HG03432 (cell line): ENCODE measurements around the gene SRC.

Experiments
- ATAC-seq: cut with Tn5 transposase; IDR thresholded peaks from one replicate; pipeline ENCODE4 v1.9.1; 2021; ENCODE audit warnings: mild to moderate bottlenecking, moderate library complexity; ENCODE audit not compliant: unreplicated experiment

SRC gene

GRCh38 chr20:37349517-37350491, 3.9 kb downstream of the SRC start:
- no peak for ATAC-seq

DNA sequence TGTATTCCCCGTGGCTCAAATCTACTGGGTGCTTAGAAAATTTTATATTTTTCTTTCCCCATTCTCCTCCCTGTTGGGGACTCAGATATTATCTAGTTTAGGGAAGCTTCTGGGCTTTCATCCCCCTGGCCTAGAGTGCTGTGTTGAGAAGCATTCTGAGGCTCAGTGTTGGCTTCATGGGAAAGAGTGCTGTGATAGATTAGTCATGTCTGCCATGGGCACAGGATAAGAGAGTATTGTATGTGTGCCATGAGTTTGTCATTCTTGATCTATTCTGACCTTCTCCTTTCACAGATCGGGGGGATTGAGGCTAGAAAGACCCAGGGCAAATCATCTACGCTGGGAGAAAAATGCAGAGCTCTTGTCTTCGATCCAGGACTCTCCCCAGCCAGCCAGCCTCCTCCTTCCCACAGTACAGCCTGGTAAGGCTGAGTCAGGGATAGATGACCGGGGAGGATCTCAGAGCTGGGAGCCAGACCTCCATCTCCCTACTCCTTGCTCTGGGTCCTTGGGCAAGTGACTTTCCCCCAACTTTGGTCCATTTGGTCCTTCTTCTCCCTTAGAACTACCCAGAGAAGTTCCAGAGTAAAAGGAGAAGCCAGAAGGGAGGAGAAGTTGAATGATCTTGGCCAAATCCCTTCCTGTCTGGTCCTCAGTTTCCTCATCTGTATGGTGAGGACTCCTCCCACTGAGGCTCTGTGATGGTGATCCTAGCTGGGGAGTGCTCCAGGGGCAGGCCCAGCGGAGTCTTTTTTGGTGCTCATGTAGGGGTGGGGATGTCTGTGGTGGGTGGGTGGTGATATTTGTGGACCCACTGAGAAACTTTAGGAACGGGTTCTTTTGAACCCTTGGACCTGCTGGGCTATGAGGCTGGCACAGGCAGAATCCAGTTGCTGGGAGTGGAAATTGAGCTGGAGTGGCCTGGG, 5.0 kb downstream of the SRC start:
- ATAC-seq, result no peak

GRCh38 chr20:37351689-37352607, 6.0 kb downstream of the SRC start:
- no peak for ATAC-seq

- no peak for ATAC-seq
Measured at GRCh38 chr20:37352608-37352980, 6.7 kb downstream of the SRC start.

- ATAC-seq, result no peak
Measured at GRCh38 chr20:37353285-37353849, 7.4 kb downstream of the SRC start.

GRCh38 chr20:37354210-37355195, 8.6 kb downstream of the SRC start:
- ATAC-seq, result no peak

DNA sequence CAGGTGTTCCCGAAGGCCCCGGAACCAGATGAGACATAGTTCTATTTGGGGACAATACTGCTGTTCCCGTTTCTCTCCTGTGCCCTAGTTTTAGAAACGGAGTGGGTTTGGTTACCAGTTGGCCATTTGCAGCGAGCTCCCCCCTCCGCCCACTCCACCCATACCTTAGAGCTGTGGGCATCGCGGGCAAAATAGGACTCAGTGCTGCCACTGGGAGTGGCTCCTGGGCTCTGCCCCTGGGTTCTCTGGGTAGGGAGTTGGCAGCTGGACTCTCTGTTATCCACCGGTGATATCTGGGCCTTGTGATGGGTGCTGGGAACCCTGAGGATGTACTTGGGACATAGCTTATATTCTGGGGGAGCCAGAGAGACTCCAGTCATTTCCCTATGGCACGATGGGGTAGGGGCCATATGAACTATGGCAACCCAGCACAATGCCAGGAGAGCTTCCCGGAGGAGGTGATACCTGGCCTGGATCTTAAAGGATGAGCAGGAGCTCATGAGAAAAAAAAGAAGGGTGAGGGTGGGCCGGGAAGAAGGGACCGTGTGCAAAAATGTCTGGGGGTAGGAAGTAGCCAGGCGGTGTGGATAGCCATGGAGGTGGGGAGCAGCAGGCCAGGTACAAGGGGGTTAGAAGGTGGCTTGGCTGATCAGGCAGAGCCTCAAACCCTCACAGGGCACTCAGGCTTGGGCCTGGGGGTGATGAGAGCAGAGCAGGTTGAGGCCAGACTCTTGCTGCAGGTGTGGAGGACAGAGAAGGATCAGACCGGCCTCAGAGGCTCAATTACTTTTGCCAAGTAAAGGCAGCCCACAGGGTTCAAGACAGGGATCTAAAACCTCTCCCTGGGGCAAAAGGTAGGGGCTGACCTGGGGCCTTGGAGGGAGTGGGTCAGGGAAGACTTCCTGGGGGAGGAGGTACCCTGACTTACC, 9.6 kb downstream of the SRC start:
- ATAC-seq, result no peak

- ATAC-seq, result no peak
Measured at GRCh38 chr20:37356387-37356786, 10.4 kb downstream of the SRC start.

DNA sequence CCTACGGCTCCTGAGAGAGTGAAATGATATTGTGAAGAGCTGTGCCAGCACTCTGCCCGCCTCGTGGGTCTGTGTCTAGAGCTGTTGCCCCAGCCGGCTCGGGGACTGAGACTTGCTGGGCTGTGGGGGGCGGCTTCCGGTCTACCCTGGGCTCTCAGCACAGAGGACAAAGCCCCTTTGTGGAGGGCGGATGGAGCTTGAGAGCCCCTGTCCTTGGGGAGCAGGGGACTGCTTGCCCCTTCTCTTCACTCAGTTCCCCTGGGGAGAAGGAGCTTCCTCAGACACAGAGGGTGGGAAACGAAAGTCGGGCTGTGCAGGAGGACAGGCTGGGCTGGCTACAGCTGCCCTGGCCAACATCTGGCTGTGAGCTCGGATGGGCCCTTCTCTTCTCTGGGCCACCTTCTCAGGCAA, 11.0 kb downstream of the SRC start:
- ATAC-seq, result no peak

DNA sequence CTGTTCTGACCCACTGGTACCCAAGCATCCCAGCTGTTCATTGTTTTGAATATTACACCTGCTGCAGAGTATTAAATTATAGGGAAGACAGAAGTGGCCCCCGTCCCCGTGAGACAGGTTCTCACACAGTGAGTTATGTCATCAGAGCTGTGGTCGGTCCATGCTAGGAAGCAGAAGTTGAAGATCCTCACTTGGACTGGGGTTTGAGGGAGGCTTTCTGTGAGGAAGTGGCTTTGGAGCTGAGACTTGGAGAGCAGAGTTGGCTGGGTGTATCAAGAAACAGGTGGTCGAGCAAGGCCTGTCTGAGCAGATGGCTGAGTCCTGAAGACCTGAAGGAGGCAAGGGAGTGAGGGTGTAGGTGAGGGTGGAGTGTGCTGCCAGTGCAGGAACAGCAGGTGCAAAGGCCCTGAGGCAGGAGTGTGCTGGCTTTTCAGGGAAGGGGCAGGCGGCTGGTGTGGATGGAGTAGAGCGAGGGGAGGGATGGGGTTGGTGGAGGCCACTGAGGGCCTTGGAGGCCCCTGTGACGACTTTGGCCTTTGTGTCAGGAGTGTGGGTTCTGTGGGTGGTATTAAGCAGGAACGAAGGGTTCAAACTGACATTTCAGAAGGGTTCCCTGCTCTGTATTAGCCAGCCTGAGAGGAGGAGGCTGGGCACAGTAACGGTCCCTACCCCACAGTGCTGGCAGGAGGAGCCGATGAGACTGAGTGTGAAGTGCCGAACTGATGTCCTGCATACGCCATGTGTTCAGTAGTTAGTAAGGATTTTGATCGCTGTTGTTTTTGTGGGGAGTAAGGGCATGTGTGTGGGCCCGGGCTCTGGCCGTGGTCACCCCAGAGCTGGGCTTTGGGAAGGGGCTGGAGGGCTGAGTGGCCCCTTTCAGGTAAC, 11.8 kb downstream of the SRC start:
- no peak for ATAC-seq

GRCh38 chr20:37358366-37359150, 12.6 kb downstream of the SRC start:
- ATAC-seq, result no peak

DNA sequence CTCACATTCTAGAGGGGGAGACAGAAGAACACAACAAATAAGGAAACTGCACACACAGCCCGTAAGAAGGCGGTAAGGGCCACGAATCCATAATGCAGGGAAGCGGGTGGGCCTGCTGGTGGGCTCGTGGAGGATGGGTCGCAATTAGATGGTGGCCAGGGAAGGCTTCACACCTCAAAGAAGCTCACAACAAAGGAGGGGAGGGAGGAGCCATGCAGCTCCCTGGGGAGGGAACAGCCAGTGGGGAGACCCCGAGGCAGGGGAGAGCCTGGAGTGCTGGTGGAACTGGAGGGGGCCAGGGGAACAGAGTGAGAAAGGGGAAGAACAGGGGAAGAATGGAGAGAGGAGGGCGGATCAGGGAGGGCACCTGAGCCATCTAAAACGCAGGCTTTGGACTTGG, 13.4 kb downstream of the SRC start:
- no peak for ATAC-seq

DNA sequence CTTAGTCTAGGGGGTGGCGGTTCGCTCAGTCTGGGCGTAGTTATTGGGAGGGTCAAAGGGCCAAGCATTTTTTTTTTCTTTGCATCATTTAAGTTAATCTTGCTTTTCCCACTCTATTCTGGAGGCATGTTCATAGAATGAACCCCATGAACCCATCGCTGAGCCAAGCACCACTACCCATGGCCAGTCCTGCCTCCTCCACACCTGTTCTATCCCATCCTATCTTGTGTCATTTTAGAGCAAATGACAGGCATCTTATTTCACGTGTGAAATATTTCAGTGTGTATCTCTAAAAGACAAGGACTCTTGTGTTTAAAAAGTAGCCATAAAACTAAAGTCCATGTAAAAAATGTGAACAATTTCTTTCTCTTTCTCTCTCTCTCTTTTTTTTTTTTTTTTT, 13.9 kb downstream of the SRC start:
- ATAC-seq, result no peak

GRCh38 chr20:37360391-37361115, 14.6 kb downstream of the SRC start:
- no peak for ATAC-seq

DNA sequence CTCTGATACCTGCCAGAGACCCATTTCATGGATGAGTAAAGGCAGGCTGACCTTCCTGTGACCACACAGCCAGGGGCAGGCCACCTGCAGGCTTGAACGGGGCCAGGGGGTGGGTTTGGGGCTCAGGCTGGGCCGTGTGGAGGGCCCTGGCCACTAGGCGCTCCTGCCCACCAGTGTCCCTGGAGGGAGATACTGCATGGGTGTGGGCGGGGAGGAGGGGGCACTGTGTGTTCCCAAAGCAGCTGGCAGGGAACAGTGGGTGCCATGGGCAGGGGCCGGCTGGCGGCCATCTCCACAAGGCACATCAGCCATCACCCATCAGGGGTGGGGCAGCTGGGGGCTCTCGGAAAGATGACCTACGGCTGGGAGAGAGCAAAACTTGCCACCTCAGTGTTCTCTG, 15.4 kb downstream of the SRC start:
- no peak for ATAC-seq
